ENCODE data around the gene AFMID. TPM values are rescaled to one million over a fixed set of nuclear protein-coding genes. Genes with fewer than 3 reads are reported as not detected.

AFMID gene
- total RNA-seq, 1 experiment from 2014 or later, result 45.1 TPM

- no peak for TF ChIP-seq ZNF232 (CRISPR knock-in tag; IDR thresholded peaks at IDR 0.05)
Measured at GRCh38 chr17:78223765-78224164, 36.6 kb downstream of the AFMID start (continued).

- TF ChIP-seq NFYB (CRISPR knock-in tag; conservative IDR thresholded peaks at IDR 0.05; ENCODE audit: low read depth) (no peak), IRF2 (CRISPR knock-in tag; IDR thresholded peaks at IDR 0.05; ENCODE audit: borderline replicate concordance, low read depth) (no peak), AFF4 (CRISPR knock-in tag; IDR thresholded peaks at IDR 0.05; ENCODE audit: borderline replicate concordance) (no peak), SOX15 (CRISPR knock-in tag; IDR thresholded peaks at IDR 0.05) (no peak), NR1H2 (CRISPR knock-in tag; IDR thresholded peaks at IDR 0.05) (no peak), SMAD4 (CRISPR knock-in tag; IDR thresholded peaks at IDR 0.05) (no peak), TCF7 (CRISPR knock-in tag; IDR thresholded peaks at IDR 0.05; ENCODE audit: low read depth) (no peak), CBFB (CRISPR knock-in tag; IDR thresholded peaks at IDR 0.05; ENCODE audit: low read depth) (no peak), ERG (CRISPR knock-in tag; IDR thresholded peaks at IDR 0.05) (no peak), FOXP1 (CRISPR knock-in tag; IDR thresholded peaks at IDR 0.05; ENCODE audit: borderline replicate concordance) (no peak), IRF1 (CRISPR knock-in tag; IDR thresholded peaks at IDR 0.05) (no peak), NFE2L1 (CRISPR knock-in tag; IDR thresholded peaks at IDR 0.05) (no peak), MAX (CRISPR knock-in tag; IDR thresholded peaks at IDR 0.05) (no peak)
- DNase-seq (ENCODE audit: low spot score), result no peak
- Mint-ChIP-seq H3K4me3 (no peak overlapping the region), H3K27ac (no peak overlapping the region; the same call in 1 of the 2 replicates), H3K4me1 (peaks cover 6% of the 10 kb centered on the region), H3K36me3 (peaks cover 38% of the 10 kb centered on the region), H3K27me3 (ENCODE audit: low read depth) (no peaks in the 10 kb centered on the region), H3K9me3 (no peaks in the 10 kb centered on the region)
- ChIA-PET CTCF (interaction anchor here (1.0 to 2.8 kb wide), 4 partner anchors 25 to 50 kb away, joined by 3 to 18 read pairs (median 4); no protein-coding TSS in a partner anchor), POLR2A (no interaction called here)
- no peak for ATAC-seq
Measured at GRCh38 chr17:78224231-78225087, 37.3 kb downstream of the AFMID start.

- H3K27me3 Mint-ChIP-seq (ENCODE audit: low read depth), result peaks cover 5% of the 10 kb centered on the region
- H3K4me3 Mint-ChIP-seq, result no peak overlapping the region
- H3K36me3 Mint-ChIP-seq, result peaks cover 32% of the 10 kb centered on the region
- H3K27ac Mint-ChIP-seq, result peak overlapping the region; percentile 68
- POLR2A ChIA-PET, result interaction anchor here (1.2 kb wide), 1 partner anchor 38 kb away, joined by 3 read pairs; the partner anchor contains the start of genes AFMID and TK1
- H3K4me1 Mint-ChIP-seq, result no peaks in the 10 kb centered on the region; the same call in 1 of the 2 replicates
- no peaks in the 10 kb centered on the region for H3K9me3 Mint-ChIP-seq
- no peak for ATAC-seq
- DNase-seq (ENCODE audit: low spot score), result no peak
- CTCF ChIA-PET, result interaction anchor here (1.0 to 2.8 kb wide), 5 partner anchors 24 to 333 kb away, joined by 3 to 18 read pairs (median 4); partner anchors contain the start of gene TK1
- TF ChIP-seq ZBTB21 (CRISPR knock-in tag; IDR thresholded peaks at IDR 0.05; ENCODE audit: borderline replicate concordance) (no peak), ZMAT4 (CRISPR knock-in tag; IDR thresholded peaks at IDR 0.05) (no peak), ZNF219 (CRISPR knock-in tag; IDR thresholded peaks at IDR 0.05; ENCODE audit: borderline replicate concordance) (no peak), ARID4B (CRISPR knock-in tag; IDR thresholded peaks at IDR 0.05; ENCODE audit: borderline replicate concordance) (no peak), SMAD3 (CRISPR knock-in tag; IDR thresholded peaks at IDR 0.05; ENCODE audit: borderline replicate concordance) (no peak)
Measured at GRCh38 chr17:78225088-78225865, 38.1 kb downstream of the AFMID start.
